ENCODE results near the gene SFMBT2. TPM values are rescaled to one million over a fixed set of nuclear protein-coding genes. Genes with fewer than 3 reads are reported as not detected.
A peak's percentile ranks its signal among the peaks of the same experiment; 100 is the strongest.

SFMBT2 gene
- total RNA-seq, 1 donor from 2014 or later, result 9.1 TPM

DNA sequence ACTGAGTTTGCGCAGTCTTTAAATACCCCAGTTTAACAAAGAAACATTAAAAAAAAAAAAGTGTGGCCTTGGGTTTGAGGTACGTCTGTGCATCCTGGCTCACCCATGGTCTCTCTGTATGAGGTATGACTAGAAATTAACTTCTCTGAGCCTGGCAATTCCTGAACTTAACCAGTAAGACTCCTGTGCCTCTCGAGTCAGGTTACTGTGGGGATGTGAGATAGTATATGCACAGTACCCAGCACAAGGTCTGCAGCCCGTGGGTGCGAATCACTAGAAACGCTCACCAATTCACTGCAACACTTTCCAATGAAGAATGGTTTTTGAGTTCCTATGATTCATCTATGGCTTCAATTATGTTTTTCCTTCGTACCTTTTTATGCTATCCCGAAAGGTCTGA, 149.9 kb downstream of the SFMBT2 start:
- no peak for DNase-seq (ENCODE audit: low spot score, unreplicated experiment)

DNA sequence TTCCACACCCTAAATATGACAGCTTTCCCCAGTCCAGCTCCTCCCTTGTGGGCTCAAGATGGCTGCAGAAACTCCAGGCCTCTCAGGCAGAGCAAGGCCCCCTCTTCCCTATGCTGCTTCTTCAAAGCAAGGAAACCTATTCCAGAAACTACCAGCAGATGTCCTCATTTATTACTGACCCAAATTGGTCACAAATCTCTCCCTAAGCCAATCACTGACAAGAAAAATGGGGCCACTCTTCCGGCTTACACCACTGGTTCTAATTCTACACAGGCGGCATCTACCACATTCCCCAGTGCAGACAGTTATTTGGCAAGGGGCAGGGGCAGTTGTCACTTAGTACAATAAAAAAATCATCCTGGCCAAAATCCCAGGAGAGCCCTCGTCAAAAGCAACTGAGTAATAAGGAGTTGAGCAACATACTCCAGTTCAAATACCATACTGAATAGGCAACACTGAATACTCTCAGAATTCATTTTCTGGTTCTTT, 150.4 kb downstream of the SFMBT2 start:
- TF ChIP-seq, protein P1, sequence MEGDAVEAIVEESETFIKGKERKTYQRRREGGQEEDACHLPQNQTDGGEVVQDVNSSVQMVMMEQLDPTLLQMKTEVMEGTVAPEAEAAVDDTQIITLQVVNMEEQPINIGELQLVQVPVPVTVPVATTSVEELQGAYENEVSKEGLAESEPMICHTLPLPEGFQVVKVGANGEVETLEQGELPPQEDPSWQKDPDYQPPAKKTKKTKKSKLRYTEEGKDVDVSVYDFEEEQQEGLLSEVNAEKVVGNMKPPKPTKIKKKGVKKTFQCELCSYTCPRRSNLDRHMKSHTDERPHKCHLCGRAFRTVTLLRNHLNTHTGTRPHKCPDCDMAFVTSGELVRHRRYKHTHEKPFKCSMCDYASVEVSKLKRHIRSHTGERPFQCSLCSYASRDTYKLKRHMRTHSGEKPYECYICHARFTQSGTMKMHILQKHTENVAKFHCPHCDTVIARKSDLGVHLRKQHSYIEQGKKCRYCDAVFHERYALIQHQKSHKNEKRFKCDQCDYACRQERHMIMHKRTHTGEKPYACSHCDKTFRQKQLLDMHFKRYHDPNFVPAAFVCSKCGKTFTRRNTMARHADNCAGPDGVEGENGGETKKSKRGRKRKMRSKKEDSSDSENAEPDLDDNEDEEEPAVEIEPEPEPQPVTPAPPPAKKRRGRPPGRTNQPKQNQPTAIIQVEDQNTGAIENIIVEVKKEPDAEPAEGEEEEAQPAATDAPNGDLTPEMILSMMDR (IDR thresholded peaks at IDR 0.05; ENCODE audit: unreplicated experiment), result peak; percentile 49
- Mint-ChIP-seq H3K4me1 (ENCODE audit: low read depth) (peaks cover 22% of the 10 kb centered on the region), H3K27ac (no peak overlapping the region), H3K36me3 (ENCODE audit: insufficient read depth) (no peaks in the 10 kb centered on the region), H3K4me3 (ENCODE audit: low read depth) (no peak overlapping the region), H3K27me3 (peaks cover 10% of the 10 kb centered on the region), H3K9me3 (ENCODE audit: low read depth) (no peaks in the 10 kb centered on the region)
- no peak for DNase-seq (ENCODE audit: low spot score, unreplicated experiment)

More for the DNA sequence above, 149.9 kb downstream of the SFMBT2 start:
- H3K27me3 Mint-ChIP-seq, result peaks cover 10% of the 10 kb centered on the region
- TF ChIP-seq, protein P1 (IDR thresholded peaks at IDR 0.05; ENCODE audit: unreplicated experiment), result no peak
- H3K9me3 Mint-ChIP-seq (ENCODE audit: low read depth), result no peaks in the 10 kb centered on the region
- H3K4me3 Mint-ChIP-seq (ENCODE audit: low read depth), result no peak overlapping the region
- no peaks in the 10 kb centered on the region for H3K36me3 Mint-ChIP-seq (ENCODE audit: insufficient read depth)
- H3K27ac Mint-ChIP-seq, result no peak overlapping the region
- peaks cover 21% of the 10 kb centered on the region for H3K4me1 Mint-ChIP-seq (ENCODE audit: low read depth)

DNA sequence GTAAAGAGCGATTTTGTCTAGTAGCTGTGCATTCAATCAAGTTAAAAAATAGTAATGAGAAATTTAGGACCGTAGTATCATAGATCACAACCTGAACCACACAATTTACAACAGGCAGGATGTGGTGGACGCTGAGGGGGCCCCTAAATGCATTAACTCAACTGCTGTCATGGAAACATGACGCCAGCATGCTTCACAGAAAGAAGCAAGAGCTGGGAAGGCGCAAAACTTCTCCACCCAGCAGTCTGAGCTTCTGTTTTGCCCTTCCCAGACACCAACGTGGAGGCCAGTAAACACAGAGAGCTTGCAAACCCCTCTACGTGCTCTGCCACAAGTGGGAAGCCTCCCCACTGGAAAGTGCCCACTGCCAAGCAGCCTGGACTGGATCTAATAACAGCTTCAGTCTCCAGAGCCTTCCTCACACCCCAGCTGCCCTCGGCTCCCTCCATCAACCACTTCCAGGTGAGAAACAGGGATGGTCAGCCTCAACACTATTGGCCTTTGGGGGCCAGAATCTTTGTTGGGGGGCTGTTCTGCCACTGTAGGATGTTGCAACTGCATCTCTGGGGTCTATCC, 151.8 kb downstream of the SFMBT2 start:
- H3K27ac Mint-ChIP-seq, result peak overlapping the region; percentile 18
- H3K9me3 Mint-ChIP-seq (ENCODE audit: low read depth), result no peaks in the 10 kb centered on the region
- TF ChIP-seq, protein P1 (IDR thresholded peaks at IDR 0.05; ENCODE audit: unreplicated experiment), result no peak
- H3K36me3 Mint-ChIP-seq (ENCODE audit: insufficient read depth), result peaks cover 2% of the 10 kb centered on the region
- peaks cover 6% of the 10 kb centered on the region for H3K27me3 Mint-ChIP-seq
- H3K4me1 Mint-ChIP-seq (ENCODE audit: low read depth), result peaks cover 13% of the 10 kb centered on the region
- DNase-seq (ENCODE audit: low spot score, unreplicated experiment), result no peak
- no peak overlapping the region for H3K4me3 Mint-ChIP-seq (ENCODE audit: low read depth)

DNA sequence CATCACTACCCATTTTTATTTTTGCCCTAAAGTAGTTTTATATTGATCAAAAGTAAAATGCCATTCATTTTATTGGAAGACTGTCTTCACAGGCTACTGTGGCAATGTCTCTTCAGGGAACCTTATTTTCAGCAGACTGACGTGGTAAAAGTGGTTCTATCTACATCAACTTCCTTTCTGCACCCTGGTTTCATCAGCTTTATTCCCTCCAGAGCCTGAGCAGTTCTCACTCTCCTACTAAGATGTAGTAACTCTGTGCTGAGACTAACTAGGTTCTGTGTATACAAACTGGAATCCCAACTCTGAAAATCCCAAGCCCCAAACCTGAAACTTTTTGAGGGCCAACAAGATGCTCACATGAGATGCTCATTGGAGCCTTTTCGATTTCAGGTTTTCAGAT, 155.3 kb downstream of the SFMBT2 start:
- Mint-ChIP-seq H3K4me1 (ENCODE audit: low read depth) (peaks cover 8% of the 10 kb centered on the region), H3K27me3 (no peaks in the 10 kb centered on the region), H3K4me3 (ENCODE audit: low read depth) (no peak overlapping the region), H3K27ac (no peak overlapping the region), H3K9me3 (ENCODE audit: low read depth) (no peaks in the 10 kb centered on the region), H3K36me3 (ENCODE audit: insufficient read depth) (peaks cover 2% of the 10 kb centered on the region)
- no peak for DNase-seq (ENCODE audit: low spot score, unreplicated experiment)
- TF ChIP-seq, protein P1 (IDR thresholded peaks at IDR 0.05; ENCODE audit: unreplicated experiment), result no peak

DNA sequence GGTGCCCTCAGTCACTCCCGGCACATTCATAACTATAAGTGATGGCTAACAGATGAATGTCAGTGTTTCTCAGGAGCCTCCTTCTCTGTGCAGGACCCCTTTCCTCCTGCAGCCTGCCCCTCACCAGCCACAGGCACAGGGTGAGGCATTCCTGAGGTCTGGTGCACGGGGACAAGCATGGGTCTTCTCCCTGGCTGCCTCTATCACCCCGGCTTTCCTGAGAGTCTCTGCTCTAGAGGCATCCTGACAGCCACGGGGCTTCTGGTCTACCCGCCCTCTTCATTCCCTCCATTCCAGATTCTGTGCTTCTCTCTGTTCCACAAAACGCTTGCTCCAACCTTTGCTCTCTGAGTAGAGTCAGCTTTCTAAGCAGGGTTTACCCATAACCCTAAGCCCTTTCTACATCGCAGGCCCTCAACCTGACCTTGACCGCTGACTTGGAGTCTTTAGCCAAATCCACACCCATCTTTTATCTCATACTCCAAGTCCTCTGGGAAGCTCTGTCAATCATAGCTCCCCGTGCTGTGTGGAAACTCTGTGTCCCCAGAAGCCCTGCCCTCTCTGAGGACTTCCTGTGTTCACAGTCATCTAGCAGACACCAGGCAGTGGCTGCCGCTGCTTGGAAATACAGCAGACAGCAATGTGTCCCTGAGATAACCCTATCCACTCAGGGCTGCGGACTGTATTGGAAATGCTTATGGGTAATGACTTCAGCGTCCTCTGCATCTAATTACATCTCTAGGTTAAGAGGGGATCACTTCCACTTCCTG, 159.0 kb downstream of the SFMBT2 start:
- TF ChIP-seq, protein P1 (IDR thresholded peaks at IDR 0.05; ENCODE audit: unreplicated experiment), result no peak
- DNase-seq (ENCODE audit: low spot score, unreplicated experiment), result no peak
- no peak overlapping the region for H3K27ac Mint-ChIP-seq
- H3K9me3 Mint-ChIP-seq (ENCODE audit: low read depth), result no peaks in the 10 kb centered on the region
- H3K36me3 Mint-ChIP-seq (ENCODE audit: insufficient read depth), result peaks cover 4% of the 10 kb centered on the region
- H3K27me3 Mint-ChIP-seq, result no peaks in the 10 kb centered on the region
- peaks cover 10% of the 10 kb centered on the region for H3K4me1 Mint-ChIP-seq (ENCODE audit: low read depth)
- no peak overlapping the region for H3K4me3 Mint-ChIP-seq (ENCODE audit: low read depth)
